Spleen (tissue), 11 donors: ENCODE data around the gene USH2A. TPM values are rescaled to one million over a fixed set of nuclear protein-coding genes. Genes with fewer than 3 reads are reported as not detected.

ENCODE experiments used
- DNase-seq: peaks from one replicate; pipeline ENCODE4 v3.0.0-alpha.2; 2020
- H3K27ac ChIP-seq, 8 donors: fragments of 200-600 bp; sonication (generic) in 7 of 8; 1 replicate in 4 of 8; 2 replicates in 4 of 8; pipeline versions ENCODE4 v1.5.0 to v1.8.0; 2016 to 2021; ENCODE audit warnings: inconsistent platforms in 4 of 8, mild to moderate bottlenecking in 4 of 8, moderate library complexity in 1 of 8
- H3K27me3 ChIP-seq, 7 donors: fragments of 200-600 bp; sonication (generic) in 6 of 7; replicated peaks in 1 of 7; 1 replicate in 4 of 7; 2 replicates in 3 of 7; pipeline versions ENCODE4 v1.5.0 to v1.8.0; 2016 to 2021; ENCODE audit warnings: inconsistent platforms in 3 of 7, mild to moderate bottlenecking in 1 of 7
- H3K36me3 ChIP-seq, 6 donors: fragments of 200-600 bp; sonication (generic) in 5 of 6; 1 replicate in 4 of 6; 2 replicates in 2 of 6; pipeline versions ENCODE4 v1.5.0 to v1.8.0; 2016 to 2021; ENCODE audit warnings: inconsistent platforms in 2 of 6
- H3K4me1 ChIP-seq, 6 donors: fragments of 200-600 bp; sonication (generic) in 5 of 6; 1 replicate in 3 of 6; 2 replicates in 3 of 6; pipeline versions ENCODE4 v1.5.0 to v1.8.0; 2016 to 2021; ENCODE audit warnings: inconsistent platforms in 3 of 6
- H3K4me3 ChIP-seq, 8 donors: fragments of 200-600 bp; sonication (generic) in 7 of 8; 1 replicate in 4 of 8; 2 replicates in 4 of 8; pipeline versions ENCODE4 v1.5.0 to v1.8.0; 2016 to 2021; ENCODE audit warnings: inconsistent platforms in 4 of 8, mild to moderate bottlenecking in 4 of 8, moderate library complexity in 2 of 8
- H3K9me3 ChIP-seq, 8 donors: fragments of 200-600 bp; sonication (generic) in 7 of 8; 1 replicate in 4 of 8; 2 replicates in 4 of 8; pipeline versions ENCODE4 v1.5.0 to v1.8.0; 2016 to 2021; ENCODE audit warnings: inconsistent platforms in 4 of 8
- CTCF ChIP-seq, 11 experiments: fragments of 200-600 bp in 7 of 11; fragments of 450-650 bp in 4 of 11; sonication (generic) in 4 of 11; IDR thresholded peaks in 8 of 11; conservative IDR thresholded peaks in 3 of 11; 1 replicate in 7 of 11; 2 replicates in 4 of 11; pipeline versions ENCODE4 v1.4.0 to v1.8.0; 2016 to 2021; ENCODE audit warnings: antibody characterized with exemption in 11 of 11, inconsistent platforms in 4 of 11, mild to moderate bottlenecking in 1 of 11
- POLR2A ChIP-seq, 3 donors: fragments of 450-650 bp; IDR thresholded peaks; one replicate each; pipeline ENCODE4 v1.5.1; 2017; ENCODE audit warnings: antibody characterized with exemption in 3 of 3, mild to moderate bottlenecking in 1 of 3
- POLR2AphosphoS5 ChIP-seq, 3 donors: sonication (generic); formaldehyde crosslinking; IDR thresholded peaks; one replicate each; pipeline ENCODE4 v1.5.1; 2017; ENCODE audit warnings: antibody characterized with exemption in 3 of 3
- WGBS, 5 donors: extraction: QIAGEN DNeasy Blood & Tissue Kit in 3 of 5; methylation state at CpG; one replicate each; pipeline versions ENCODE4 v1.1.5 to v1.1.7; 2013 to 2018; 5-methylcytosine and 5-hydroxymethylcytosine counted together
- intact Hi-C: fragments of 100-400 bp; cut with DNase I; formaldehyde crosslinking; loops from one replicate; pipeline ENCODE4 v1.15.0; 2023; ENCODE audit warnings: low total_unique reads
- polyA plus RNA-seq, 3 donors: library from polyadenylated mRNA; stranded (reverse); fragments of 200-250 nt; gene quantifications; one replicate each; pipeline ENCODE4 v1.2.1, GENCODE V29; 2013
- total RNA-seq, 7 donors: library from RNA; depleted of rRNA in 3 of 7; stranded (reverse); fragments of >200 nt in 3 of 7; fragmentation: NEBNext Ultra II Directional in 4 of 7; extraction: Animal tissue kit (Norgen Biotek cat#: 25700) in 4 of 7; gene quantifications; one replicate each; pipeline versions ENCODE4 v1.1.0 to v1.2.1, GENCODE V29; 2016 to 2021
- donor health status: healthy with polysubstance abuse.
- donor health status: DM: no; HTN: no; CAD: no; lungs with moderate emphysema.
- donor health status: DM: no; HTN: no; CAD: no.
- donor health status: Bipolar disorder and iron deficiency.
- donor health status: healthy.
- donor health status: DM: no; HTN: no; CAD: no.
- donor health status: DM: yes; HTN: yes; CAD: no.

USH2A gene
- total and polyA plus RNA-seq, 10 donors = under 0.01 TPM; not detected in 9

- no peak overlapping the region for H3K4me3 ChIP-seq
- intact Hi-C loops = no loop called here
- no peak for DNase-seq
- H3K27me3 ChIP-seq = no peaks in the 10 kb centered on the region
- no peaks in the 10 kb centered on the region for H3K9me3 ChIP-seq
- no peak overlapping the region for H3K27ac ChIP-seq
- TF ChIP-seq CTCF (IDR thresholded peaks at IDR 0.05 in 8 of 11, conservative IDR thresholded peaks at IDR 0.05 in 3 of 11) = no peak
- TF ChIP-seq POLR2A (IDR thresholded peaks at IDR 0.05) = no peak
- TF ChIP-seq POLR2AphosphoS5 (IDR thresholded peaks at IDR 0.05) = no peak
- peaks cover 0 to 40% (median 2%) of the 10 kb centered on the region in 6 donors for H3K36me3 ChIP-seq
- no peaks in the 10 kb centered on the region for H3K4me1 ChIP-seq
These were observed 822.9 kb downstream of the USH2A start for GRCh38 chr1:215600258-215600792.

DNA sequence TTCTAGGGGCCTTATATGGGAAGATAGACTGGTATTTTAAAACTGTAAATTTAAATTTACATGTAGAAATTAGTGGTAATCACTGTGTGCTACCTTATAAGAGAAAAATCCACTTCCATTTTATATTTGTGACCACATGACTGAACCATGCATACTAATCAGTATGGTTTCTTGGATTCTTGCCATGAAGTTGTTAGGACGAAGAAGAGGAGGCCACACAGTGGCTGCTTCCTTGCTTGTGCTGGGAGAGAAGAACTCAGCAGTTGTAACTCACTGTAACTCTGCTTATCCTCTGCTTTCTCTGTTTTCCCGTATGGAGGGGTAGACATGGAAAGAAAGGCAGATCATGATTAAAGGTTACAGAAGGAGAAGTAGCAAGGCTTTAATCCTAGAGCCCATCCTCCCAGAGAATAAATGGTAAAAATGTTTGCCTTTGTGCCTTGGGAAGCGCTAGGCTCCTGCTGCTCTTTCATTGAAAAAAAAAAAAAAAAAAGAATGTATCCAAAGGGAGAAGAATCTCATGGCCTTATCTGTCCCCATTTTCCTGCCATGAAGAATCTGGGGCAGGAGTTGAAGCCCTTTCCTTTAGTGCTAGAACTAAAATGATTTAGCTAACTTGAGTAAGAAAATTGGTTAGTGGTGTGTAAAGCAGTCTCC lies 823.7 kb downstream of the USH2A start:
- Histone ChIP-seq H3K4me1 (no peaks in the 10 kb centered on the region), H3K27ac (no peak overlapping the region), H3K4me3 (no peak overlapping the region), H3K27me3 (no peaks in the 10 kb centered on the region), H3K36me3 (peaks cover 0 to 39% (median 2%) of the 10 kb centered on the region in 6 donors), H3K9me3 (no peaks in the 10 kb centered on the region)
- intact Hi-C loops = no loop called here
- no peak for DNase-seq
- 72 to 80% (median 76%) methylated on average over 3 of the region's 3 CpGs for WGBS, 5 donors
- TF ChIP-seq POLR2AphosphoS5 (IDR thresholded peaks at IDR 0.05) = no peak
- TF ChIP-seq CTCF (IDR thresholded peaks at IDR 0.05 in 8 of 11, conservative IDR thresholded peaks at IDR 0.05 in 3 of 11) = no peak
- no peak for TF ChIP-seq POLR2A (IDR thresholded peaks at IDR 0.05)

GRCh38 chr1:215597961-215598360 lies 825.3 kb downstream of the USH2A start:
- no peaks in the 10 kb centered on the region for H3K4me1 ChIP-seq
- no peaks in the 10 kb centered on the region for H3K27me3 ChIP-seq
- no peak overlapping the region for H3K4me3 ChIP-seq
- H3K36me3 ChIP-seq = peaks cover 0 to 29% (median 0%) of the 10 kb centered on the region in 6 donors
- H3K9me3 ChIP-seq = no peaks in the 10 kb centered on the region
- no peak for DNase-seq
- H3K27ac ChIP-seq = no peak overlapping the region
- intact Hi-C loops = no loop called here
- TF ChIP-seq CTCF (IDR thresholded peaks at IDR 0.05 in 8 of 11, conservative IDR thresholded peaks at IDR 0.05 in 3 of 11) (no peak), POLR2AphosphoS5 (IDR thresholded peaks at IDR 0.05) (no peak), POLR2A (IDR thresholded peaks at IDR 0.05) (no peak)

DNA sequence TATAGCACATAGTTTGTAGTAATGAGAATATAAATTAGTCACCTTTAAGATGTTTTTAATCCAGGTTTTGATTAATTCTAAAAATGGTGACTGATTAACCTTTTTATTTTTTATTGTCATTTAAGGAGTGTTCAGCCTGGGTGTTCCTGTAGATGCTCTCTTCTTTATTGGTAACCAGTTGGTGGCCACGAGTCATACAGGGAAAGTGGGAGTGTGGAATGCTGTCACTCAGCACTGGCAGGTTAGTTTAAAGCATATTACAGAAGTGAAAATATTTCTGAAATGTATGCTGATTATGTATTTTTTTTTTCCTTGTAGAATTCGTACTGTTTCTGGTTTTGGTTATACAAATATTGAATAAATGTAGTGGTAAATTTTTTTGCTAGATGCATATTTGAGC lies 828.0 kb downstream of the USH2A start:
- no peaks in the 10 kb centered on the region for H3K4me1 ChIP-seq
- 81 to 89% (median 83%) methylated on average over 2 of the region's 2 CpGs for WGBS, 5 donors
- no peak for TF ChIP-seq CTCF (IDR thresholded peaks at IDR 0.05 in 8 of 11, conservative IDR thresholded peaks at IDR 0.05 in 3 of 11)
- no peak for TF ChIP-seq POLR2AphosphoS5 (IDR thresholded peaks at IDR 0.05)
- TF ChIP-seq POLR2A (IDR thresholded peaks at IDR 0.05) = no peak
- no peaks in the 10 kb centered on the region for H3K27me3 ChIP-seq
- H3K9me3 ChIP-seq = peaks cover 0 to 2% (median 0%) of the 10 kb centered on the region in 8 donors
- H3K27ac ChIP-seq = no peak overlapping the region
- DNase-seq = no peak
- intact Hi-C loops = no loop called here
- H3K4me3 ChIP-seq = no peak overlapping the region
- peaks cover 0 to 26% (median 0%) of the 10 kb centered on the region in 6 donors for H3K36me3 ChIP-seq
